DND-41 (cell line): ENCODE measurements around the gene APOC3.

Experiments used
- CTCF ChIP-seq: IDR thresholded peaks from 2 replicates; pipeline ENCODE4 v1.5.1; 2012; ENCODE audit warnings: borderline replicate concordance, low read length, moderate library complexity, mild to moderate bottlenecking; ENCODE audit not compliant: poor library complexity, severe bottlenecking; ENCODE audit errors: extremely low read depth
- EZH2 ChIP-seq: IDR thresholded peaks from 3 replicates; pipeline ENCODE4 v1.6.1; 2012; ENCODE audit warnings: borderline replicate concordance, low read depth, mild to moderate bottlenecking, moderate library complexity, low read length, inconsistent platforms; ENCODE audit not compliant: severe bottlenecking

- no peak for TF ChIP-seq EZH2
- TF ChIP-seq CTCF, result no peak
Observed at GRCh38 chr11:116862951-116863350, 33.2 kb downstream of the APOC3 start.
